Measurements from ENCODE around the gene PLCH2.

PLCH2 gene

DNA sequence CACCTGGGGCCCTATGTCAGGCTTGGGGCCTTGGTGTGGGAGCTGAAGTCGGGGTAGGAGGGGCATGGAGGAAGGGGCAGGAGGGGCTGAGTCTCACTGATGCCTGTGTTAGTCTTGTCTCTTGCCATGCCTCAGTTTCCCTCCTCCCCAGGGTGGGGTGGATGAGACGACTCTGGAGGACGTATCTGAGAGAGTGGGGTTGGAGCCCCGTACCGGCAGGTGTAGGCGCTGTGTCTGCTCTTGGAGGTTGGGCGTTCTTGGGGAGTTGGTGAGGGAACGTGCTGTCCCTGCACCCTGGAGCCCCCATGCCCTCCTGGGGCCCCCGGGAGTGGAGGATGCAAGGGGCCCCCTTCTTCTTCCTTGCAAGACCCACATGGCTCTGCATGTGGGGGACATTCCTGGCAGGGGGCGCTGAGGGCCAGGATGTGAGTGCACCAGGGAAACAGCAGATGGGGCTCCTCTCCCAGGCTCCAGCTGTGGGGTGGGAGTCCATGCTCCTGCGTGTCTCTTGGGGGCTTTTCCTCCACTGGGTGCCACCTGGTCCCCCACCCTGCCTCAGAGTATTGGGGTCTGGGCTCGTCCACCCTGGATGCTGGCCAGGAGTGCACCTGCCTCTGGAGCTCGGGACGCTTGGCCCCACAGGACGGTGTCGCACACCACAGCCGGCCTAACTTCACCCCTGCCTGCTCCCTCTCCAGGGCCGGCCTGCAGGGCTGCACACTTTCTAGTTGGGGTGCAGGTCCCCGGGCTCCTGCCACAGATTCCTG lies 78.7 kb downstream of the PLCH2 start:
- no peak overlapping the region for H3K4me3 ChIP-seq (ENCODE audit: low read depth, low read length)
- in situ Hi-C loops (cut with HindIII; ENCODE audit: low pct_ligation_motif_present, low sequenced_read_pairs) = no loop called here
- H3K27ac ChIP-seq = no peak overlapping the region
- no peaks in the 10 kb centered on the region for H3K36me3 ChIP-seq (replicated peaks)
- TF ChIP-seq, protein P1, sequence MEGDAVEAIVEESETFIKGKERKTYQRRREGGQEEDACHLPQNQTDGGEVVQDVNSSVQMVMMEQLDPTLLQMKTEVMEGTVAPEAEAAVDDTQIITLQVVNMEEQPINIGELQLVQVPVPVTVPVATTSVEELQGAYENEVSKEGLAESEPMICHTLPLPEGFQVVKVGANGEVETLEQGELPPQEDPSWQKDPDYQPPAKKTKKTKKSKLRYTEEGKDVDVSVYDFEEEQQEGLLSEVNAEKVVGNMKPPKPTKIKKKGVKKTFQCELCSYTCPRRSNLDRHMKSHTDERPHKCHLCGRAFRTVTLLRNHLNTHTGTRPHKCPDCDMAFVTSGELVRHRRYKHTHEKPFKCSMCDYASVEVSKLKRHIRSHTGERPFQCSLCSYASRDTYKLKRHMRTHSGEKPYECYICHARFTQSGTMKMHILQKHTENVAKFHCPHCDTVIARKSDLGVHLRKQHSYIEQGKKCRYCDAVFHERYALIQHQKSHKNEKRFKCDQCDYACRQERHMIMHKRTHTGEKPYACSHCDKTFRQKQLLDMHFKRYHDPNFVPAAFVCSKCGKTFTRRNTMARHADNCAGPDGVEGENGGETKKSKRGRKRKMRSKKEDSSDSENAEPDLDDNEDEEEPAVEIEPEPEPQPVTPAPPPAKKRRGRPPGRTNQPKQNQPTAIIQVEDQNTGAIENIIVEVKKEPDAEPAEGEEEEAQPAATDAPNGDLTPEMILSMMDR (IDR thresholded peaks at IDR 0.05; ENCODE audit: low read depth, low read length, missing control alignments) = peak; percentile 70
- no peak for DNase-seq
- H3K27me3 ChIP-seq (replicated peaks) = no peaks in the 10 kb centered on the region
